CD4-positive, alpha-beta T cell treated with Interferon gamma for 1 hour (primary cell): ENCODE data around the gene CD96.
A peak's percentile ranks its signal among the peaks of the same experiment; 100 is the strongest.
"Not testable (repeated sequence)": the region's sequence is repeated elsewhere in the genome, so short reads cannot be mapped to it uniquely, and the experiment has no call there.

ENCODE experiments used
- DNase-seq: peaks from one replicate; pipeline ENCODE4 v3.0.0-alpha.2; 2020

Gene CD96

GRCh38 chr3:111595232-111595631 lies 53.2 kb downstream of the CD96 start, which contains the start of gene ZBED2:
Gene ZBED2, minus strand, starts transcription at chr3:111595346. Its CDS starts 1,145 bp downstream, at chr3:111594201.
- no peak for DNase-seq

GRCh38 chr3:111596328-111596727 lies 54.3 kb downstream of the CD96 start:
- DNase-seq: no peak

GRCh38 chr3:111598139-111598538 lies 56.1 kb downstream of the CD96 start:
- DNase-seq: no peak

- DNase-seq: no peak
Measured at GRCh38 chr3:111598552-111598951, 56.6 kb downstream of the CD96 start.

GRCh38 chr3:111601810-111602209 lies 59.8 kb downstream of the CD96 start:
- DNase-seq: no peak

GRCh38 chr3:111603679-111604078 lies 61.7 kb downstream of the CD96 start:
- no peak for DNase-seq

GRCh38 chr3:111604119-111604518 lies 62.1 kb downstream of the CD96 start:
- no peak for DNase-seq

- DNase-seq: no peak
Measured at GRCh38 chr3:111605018-111605417, 63.0 kb downstream of the CD96 start.

GRCh38 chr3:111605493-111605892 lies 63.5 kb downstream of the CD96 start:
- DNase-seq: no peak

- DNase-seq: no peak
Measured at GRCh38 chr3:111607240-111607920, 65.4 kb downstream of the CD96 start.

GRCh38 chr3:111608383-111608782 lies 66.4 kb downstream of the CD96 start:
- DNase-seq: no peak

- DNase-seq: no peak
Measured at GRCh38 chr3:111609700-111610099, 67.7 kb downstream of the CD96 start.

- no peak for DNase-seq
Measured at GRCh38 chr3:111610189-111610588, 68.2 kb downstream of the CD96 start.

- DNase-seq: peak; percentile 2
Measured at GRCh38 chr3:111610612-111611054, 68.6 kb downstream of the CD96 start.

- no peak for DNase-seq
Measured at GRCh38 chr3:111613294-111613693, 71.3 kb downstream of the CD96 start.

- no peak for DNase-seq
Measured at GRCh38 chr3:111615880-111616279, 73.9 kb downstream of the CD96 start.

GRCh38 chr3:111616417-111617105 lies 74.6 kb downstream of the CD96 start:
- DNase-seq: peak; percentile 57

GRCh38 chr3:111617406-111617805 lies 75.4 kb downstream of the CD96 start:
- DNase-seq: no peak

GRCh38 chr3:111617912-111618601 lies 76.1 kb downstream of the CD96 start:
- no peak for DNase-seq

- DNase-seq: no peak
Measured at GRCh38 chr3:111618945-111619344, 76.9 kb downstream of the CD96 start.

GRCh38 chr3:111619833-111620232 lies 77.8 kb downstream of the CD96 start:
- no peak for DNase-seq

GRCh38 chr3:111621535-111621934 lies 79.5 kb downstream of the CD96 start:
- DNase-seq: peak; percentile 4

GRCh38 chr3:111627092-111627491 lies 85.1 kb downstream of the CD96 start:
- DNase-seq: no peak

GRCh38 chr3:111629018-111629417 lies 87.0 kb downstream of the CD96 start:
- not testable (repeated sequence) for DNase-seq
